ENCODE results near the gene PCDH18.
"Not testable (repeated sequence)": the region's sequence is repeated elsewhere in the genome, so short reads cannot be mapped to it uniquely, and the experiment has no call there.

PCDH18 gene

GRCh38 chr4:137514406-137515111 is 17.7 kb downstream of the PCDH18 start:
- FAIRE-seq (no peak), DNase-seq (ENCODE audit: insufficient read length, low spot score) (no peak)
- no peak for TF ChIP-seq CTCF (IDR thresholded peaks at IDR 0.05; ENCODE audit: insufficient read depth, missing control alignments)

- no peak for FAIRE-seq
- TF ChIP-seq CTCF (IDR thresholded peaks at IDR 0.05; ENCODE audit: insufficient read depth, missing control alignments), result no peak
- DNase-seq (ENCODE audit: insufficient read length, low spot score), result no peak
These were observed 21.6 kb downstream of the PCDH18 start for GRCh38 chr4:137510557-137511265.

GRCh38 chr4:137509855-137510282 is 22.4 kb downstream of the PCDH18 start:
- FAIRE-seq, result no peak
- no peak for DNase-seq (ENCODE audit: insufficient read length, low spot score)
- TF ChIP-seq CTCF (IDR thresholded peaks at IDR 0.05; ENCODE audit: insufficient read depth, missing control alignments), result no peak

GRCh38 chr4:137502339-137503129 is 29.8 kb downstream of the PCDH18 start:
- TF ChIP-seq CTCF (IDR thresholded peaks at IDR 0.05; ENCODE audit: insufficient read depth, missing control alignments), result no peak
- DNase-seq (ENCODE audit: insufficient read length, low spot score), result no peak
- no peak for FAIRE-seq

- FAIRE-seq; DNase-seq (ENCODE audit: insufficient read length, low spot score): not testable (repeated sequence)
These were observed 36.0 kb downstream of the PCDH18 start for GRCh38 chr4:137496267-137496666.

GRCh38 chr4:137495578-137495977 is 36.7 kb downstream of the PCDH18 start:
- FAIRE-seq, result no peak
- no peak for DNase-seq (ENCODE audit: insufficient read length, low spot score)
- TF ChIP-seq CTCF (IDR thresholded peaks at IDR 0.05; ENCODE audit: insufficient read depth, missing control alignments), result no peak

GRCh38 chr4:137483313-137483959 is 48.9 kb downstream of the PCDH18 start:
- FAIRE-seq; DNase-seq (ENCODE audit: insufficient read length, low spot score): not testable (repeated sequence)

- DNase-seq (ENCODE audit: insufficient read length, low spot score); FAIRE-seq: not testable (repeated sequence)
These were observed 52.6 kb downstream of the PCDH18 start for GRCh38 chr4:137479657-137480056.
